Upper lobe of left lung (tissue), 4 donors: Measurements from ENCODE around the gene BOLA2.
"Not testable (repeated sequence)": the region's sequence is repeated elsewhere in the genome, so short reads cannot be mapped to it uniquely, and the experiment has no call there.

Experiments
- POLR2A ChIP-seq, 4 donors: fragments of 450-650 bp; IDR thresholded peaks; one replicate each; pipeline ENCODE4 v1.5.1; 2016 to 2017; ENCODE audit warnings: antibody characterized with exemption in 4 of 4, mild to moderate bottlenecking in 2 of 4
- POLR2AphosphoS5 ChIP-seq, 2 donors: sonication (generic); formaldehyde crosslinking; IDR thresholded peaks; one replicate each; pipeline ENCODE4 v1.5.1; 2017; ENCODE audit warnings: antibody characterized with exemption in 2 of 2
- TF ChIP-seq, protein P1 (sequence below), 6 experiments: fragments of 450-650 bp in 4 of 6; fragments of 200-600 bp in 2 of 6; sonication (generic) in 2 of 6; IDR thresholded peaks; one replicate each; pipeline ENCODE4 v1.5.1; 2016 to 2019; ENCODE audit warnings: antibody characterized with exemption in 6 of 6

DNA sequence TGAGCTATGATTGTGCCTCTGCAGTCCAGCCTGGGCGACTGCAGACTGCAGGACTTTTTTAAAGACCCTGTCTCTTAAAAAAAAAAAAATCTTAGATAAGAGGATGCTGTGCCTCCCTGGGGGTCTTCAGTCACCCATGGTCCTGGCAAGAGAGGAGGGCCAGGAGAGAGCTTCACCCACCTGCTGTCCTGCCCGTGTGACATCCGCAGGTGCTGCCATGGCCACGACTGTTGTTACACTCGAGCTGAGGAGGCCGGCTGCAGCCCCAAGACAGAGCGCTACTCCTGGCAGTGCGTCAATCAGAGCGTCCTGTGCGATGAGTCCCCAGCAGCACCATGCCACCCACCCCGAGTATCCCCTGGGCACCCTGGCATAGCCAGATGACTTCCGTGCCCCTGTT, 28.1 kb upstream of the BOLA2 start:
- TF ChIP-seq, protein P1, sequence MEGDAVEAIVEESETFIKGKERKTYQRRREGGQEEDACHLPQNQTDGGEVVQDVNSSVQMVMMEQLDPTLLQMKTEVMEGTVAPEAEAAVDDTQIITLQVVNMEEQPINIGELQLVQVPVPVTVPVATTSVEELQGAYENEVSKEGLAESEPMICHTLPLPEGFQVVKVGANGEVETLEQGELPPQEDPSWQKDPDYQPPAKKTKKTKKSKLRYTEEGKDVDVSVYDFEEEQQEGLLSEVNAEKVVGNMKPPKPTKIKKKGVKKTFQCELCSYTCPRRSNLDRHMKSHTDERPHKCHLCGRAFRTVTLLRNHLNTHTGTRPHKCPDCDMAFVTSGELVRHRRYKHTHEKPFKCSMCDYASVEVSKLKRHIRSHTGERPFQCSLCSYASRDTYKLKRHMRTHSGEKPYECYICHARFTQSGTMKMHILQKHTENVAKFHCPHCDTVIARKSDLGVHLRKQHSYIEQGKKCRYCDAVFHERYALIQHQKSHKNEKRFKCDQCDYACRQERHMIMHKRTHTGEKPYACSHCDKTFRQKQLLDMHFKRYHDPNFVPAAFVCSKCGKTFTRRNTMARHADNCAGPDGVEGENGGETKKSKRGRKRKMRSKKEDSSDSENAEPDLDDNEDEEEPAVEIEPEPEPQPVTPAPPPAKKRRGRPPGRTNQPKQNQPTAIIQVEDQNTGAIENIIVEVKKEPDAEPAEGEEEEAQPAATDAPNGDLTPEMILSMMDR (IDR thresholded peaks at IDR 0.05), result not testable (repeated sequence)
- TF ChIP-seq POLR2A, POLR2AphosphoS5 (IDR thresholded peaks at IDR 0.05): not testable (repeated sequence)
